Endothelial cell of umbilical vein (primary cell): ENCODE measurements around the gene DPF3.

Source experiments
- EZH2 ChIP-seq: IDR thresholded peaks from 2 replicates; pipeline ENCODE4 v1.6.1; 2012; ENCODE audit warnings: borderline replicate concordance, low read depth, mild to moderate bottlenecking, moderate library complexity, low read length, inconsistent platforms; ENCODE audit not compliant: severe bottlenecking
- FOS ChIP-seq: IDR thresholded peaks from 2 replicates; pipeline ENCODE4 v1.6.1; 2011; ENCODE audit warnings: mild to moderate bottlenecking, low read length, moderate library complexity, borderline replicate concordance; ENCODE audit not compliant: insufficient read depth
- GATA2 ChIP-seq: IDR thresholded peaks from 2 replicates; pipeline ENCODE4 v1.7.0; 2011; ENCODE audit warnings: low read depth, mild to moderate bottlenecking, moderate library complexity, mixed read lengths, low read length; ENCODE audit not compliant: insufficient read length, insufficient read depth
- MYC ChIP-seq: IDR thresholded peaks from one replicate; pipeline ENCODE4 v1.6.1; 2011; ENCODE audit warnings: mild to moderate bottlenecking, low read depth, low read length
- POLR2A ChIP-seq: IDR thresholded peaks from 2 replicates; pipeline ENCODE4 v1.6.1; 2012; ENCODE audit warnings: low read depth, mild to moderate bottlenecking, control low read depth, low read length
- POLR2AphosphoS5 ChIP-seq: IDR thresholded peaks from 2 replicates; pipeline ENCODE4 v1.6.1; 2012; ENCODE audit warnings: low read depth, mild to moderate bottlenecking, control low read depth, low read length, moderate library complexity; ENCODE audit not compliant: insufficient read depth
- TF ChIP-seq, protein P1 (sequence below), 2 donors: IDR thresholded peaks; 1 replicate in 1 of 2; 2 replicates in 1 of 2; pipeline ENCODE4 v1.5.1; 2011; ENCODE audit warnings: low read length in 2 of 2, mild to moderate bottlenecking in 2 of 2, moderate library complexity in 2 of 2, control low read depth in 1 of 2, inconsistent platforms in 1 of 2, low read depth in 1 of 2; ENCODE audit not compliant: insufficient read depth in 1 of 2; ENCODE audit errors: extremely low read depth in 1 of 2
- TF ChIP-seq, protein P2 (sequence below): IDR thresholded peaks from 2 replicates; pipeline ENCODE4 v1.6.1; 2011; ENCODE audit not compliant: insufficient read depth, insufficient read length

DNA sequence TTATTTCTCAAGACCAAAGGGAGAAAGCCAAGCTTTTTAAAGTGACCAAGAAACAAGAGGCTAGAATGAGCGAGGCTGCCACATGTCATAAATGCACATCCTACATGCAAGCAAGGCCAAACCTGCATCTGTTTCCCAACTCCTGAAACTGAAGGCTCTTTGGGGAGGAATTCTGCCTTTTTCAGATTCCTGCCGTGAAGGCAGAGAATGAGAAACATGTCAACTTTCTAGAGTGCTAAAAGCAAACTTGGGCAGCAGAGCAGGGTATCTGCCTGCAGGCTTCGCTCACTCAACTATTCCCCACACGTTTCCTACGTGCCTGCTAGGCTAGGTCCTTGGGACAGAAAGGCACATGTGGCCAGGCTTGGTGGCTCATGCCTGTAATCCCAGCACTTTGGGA, 15.2 kb downstream of the DPF3 start:
- TF ChIP-seq POLR2AphosphoS5 (no peak), POLR2A (no peak), EZH2 (no peak), FOS (no peak), GATA2 (no peak), MYC (no peak)
- TF ChIP-seq, protein P1, sequence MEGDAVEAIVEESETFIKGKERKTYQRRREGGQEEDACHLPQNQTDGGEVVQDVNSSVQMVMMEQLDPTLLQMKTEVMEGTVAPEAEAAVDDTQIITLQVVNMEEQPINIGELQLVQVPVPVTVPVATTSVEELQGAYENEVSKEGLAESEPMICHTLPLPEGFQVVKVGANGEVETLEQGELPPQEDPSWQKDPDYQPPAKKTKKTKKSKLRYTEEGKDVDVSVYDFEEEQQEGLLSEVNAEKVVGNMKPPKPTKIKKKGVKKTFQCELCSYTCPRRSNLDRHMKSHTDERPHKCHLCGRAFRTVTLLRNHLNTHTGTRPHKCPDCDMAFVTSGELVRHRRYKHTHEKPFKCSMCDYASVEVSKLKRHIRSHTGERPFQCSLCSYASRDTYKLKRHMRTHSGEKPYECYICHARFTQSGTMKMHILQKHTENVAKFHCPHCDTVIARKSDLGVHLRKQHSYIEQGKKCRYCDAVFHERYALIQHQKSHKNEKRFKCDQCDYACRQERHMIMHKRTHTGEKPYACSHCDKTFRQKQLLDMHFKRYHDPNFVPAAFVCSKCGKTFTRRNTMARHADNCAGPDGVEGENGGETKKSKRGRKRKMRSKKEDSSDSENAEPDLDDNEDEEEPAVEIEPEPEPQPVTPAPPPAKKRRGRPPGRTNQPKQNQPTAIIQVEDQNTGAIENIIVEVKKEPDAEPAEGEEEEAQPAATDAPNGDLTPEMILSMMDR (IDR thresholded peaks at IDR 0.05; ENCODE audit: extremely low read depth in 1 of 2, insufficient read depth in 1 of 2, low read depth in 1 of 2, low read length in 2 of 2): no peak
- TF ChIP-seq, protein P2, sequence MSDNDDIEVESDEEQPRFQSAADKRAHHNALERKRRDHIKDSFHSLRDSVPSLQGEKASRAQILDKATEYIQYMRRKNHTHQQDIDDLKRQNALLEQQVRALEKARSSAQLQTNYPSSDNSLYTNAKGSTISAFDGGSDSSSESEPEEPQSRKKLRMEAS: no peak
